K562 (cell line): ENCODE measurements around the gene OR2S2. TPM values are rescaled to one million over a fixed set of nuclear protein-coding genes. Genes with fewer than 3 reads are reported as not detected.

Experiments used
- ATAC-seq: fragments of 200-7000 bp; cut with Tn5 transposase; 3 replicates; pipeline ENCODE4 v1.9.1; 2020; ENCODE audit warnings: moderate library complexity
- BruUV-seq: library from RNA; stranded (reverse); fragments of 400-500 nt; replicated peaks from 2 replicates; lab custom pipeline; 2021; lab: Mats Ljungman, UMichigan
- CTCF ChIA-PET: fragments of 300-600 bp; formaldehyde crosslinking; extraction: SDS; loops from one replicate; lab custom pipeline; 2021; ENCODE audit warnings: low intra/inter-chr PET ratio; lab: Yijun Ruan, JAX
- POLR2A ChIA-PET: fragments of 300-600, 350-650 bp; sonication (Branson Sonifier 250); formaldehyde crosslinking; extraction: SDS; loops from one replicate; lab custom pipeline; 2021; ENCODE audit warnings: antibody characterized with exemption, inconsistent platforms; lab: Yijun Ruan, JAX
- DNase-seq, 4 experiments: peaks; one replicate each; pipeline versions ENCODE4 v3.0.0 to v3.0.0-alpha.2; 2011 to 2018; ENCODE audit warnings: low spot score in 3 of 4, mixed read lengths in 3 of 4; ENCODE audit errors: extremely low read depth in 1 of 4
- FAIRE-seq: peaks from 2 replicates; lab custom pipeline; 2011; peaks lifted over from hg19 to GRCh38; lab: Jason Lieb, UNC
- H2AFZ ChIP-seq: 2 replicates; pipeline ENCODE4 v1.6.0; 2011; ENCODE audit warnings: low read depth, low read length, control low read depth, inconsistent platforms
- H3K27ac ChIP-seq: fragments of 200-600 bp; 3 replicates; pipeline ENCODE4 v1.8.0; 2011; ENCODE audit warnings: low read depth, mild to moderate bottlenecking, control low read depth, inconsistent platforms, low read length, moderate library complexity, mixed read lengths; ENCODE audit errors: extremely low read depth
- H3K27me3 ChIP-seq, 2 experiments: fragments of 300-600 bp in 1 of 2; 2 replicates in 1 of 2; 3 replicates in 1 of 2; pipeline versions ENCODE4 v1.6.0 to v1.8.0; 2011; ENCODE audit warnings: inconsistent platforms in 2 of 2, low read length in 2 of 2, mild to moderate bottlenecking in 1 of 2, mixed read lengths in 1 of 2, moderate library complexity in 1 of 2; ENCODE audit not compliant: control insufficient read depth in 2 of 2, insufficient read depth in 2 of 2
- H3K36me3 ChIP-seq: fragments of 300-600 bp; 3 replicates; pipeline ENCODE4 v1.8.0; 2011; ENCODE audit warnings: mild to moderate bottlenecking, low read length, inconsistent platforms; ENCODE audit not compliant: control insufficient read depth, insufficient read depth
- H3K4me1 ChIP-seq, 2 experiments: fragments of 200-600 bp in 1 of 2; replicated peaks in 1 of 2; 2 replicates in 1 of 2; 3 replicates in 1 of 2; pipeline versions ENCODE4 v1.5.1 to v1.8.0; 2011; ENCODE audit warnings: inconsistent platforms in 2 of 2, low read length in 2 of 2, mild to moderate bottlenecking in 1 of 2, mixed read lengths in 1 of 2, moderate library complexity in 1 of 2; ENCODE audit not compliant: control insufficient read depth in 2 of 2, insufficient read depth in 2 of 2
- H3K4me2 ChIP-seq: 2 replicates; pipeline ENCODE4 v1.6.1; 2011; ENCODE audit warnings: low read length, control low read depth, inconsistent platforms, mixed read lengths; ENCODE audit not compliant: insufficient read depth
- H3K4me3 ChIP-seq: fragments of 200-600 bp; sonication (generic), shearing (Covaris generic); 2 replicates; pipeline ENCODE4 v1.5.1; 2016; ENCODE audit warnings: control low read depth, inconsistent platforms
- H3K79me2 ChIP-seq: fragments of 200-600 bp; 3 replicates; pipeline ENCODE4 v1.8.0; 2011; ENCODE audit warnings: low read length, inconsistent platforms; ENCODE audit not compliant: control insufficient read depth, insufficient read depth
- H3K9ac ChIP-seq, 2 experiments: 2 replicates each; pipeline versions ENCODE4 v1.6.0 to v1.6.1; 2011; ENCODE audit warnings: low read depth in 2 of 2, low read length in 2 of 2, control low read depth in 1 of 2, inconsistent platforms in 1 of 2, mild to moderate bottlenecking in 1 of 2, mixed read lengths in 1 of 2; ENCODE audit not compliant: insufficient read depth in 1 of 2
- H3K9me1 ChIP-seq: one replicate; pipeline ENCODE4 v1.6.0; 2011; ENCODE audit warnings: inconsistent platforms, mild to moderate bottlenecking, low read length, moderate library complexity; ENCODE audit not compliant: control insufficient read depth, insufficient read depth
- H3K9me3 ChIP-seq: replicated peaks from 2 replicates; pipeline ENCODE4 v1.5.1; 2011; ENCODE audit warnings: low read depth, low read length, inconsistent platforms; ENCODE audit not compliant: control insufficient read depth, insufficient read depth
- H4K20me1 ChIP-seq: replicated peaks from 2 replicates; pipeline ENCODE4 v1.6.1; 2011; ENCODE audit warnings: low read length, inconsistent platforms, mixed read lengths; ENCODE audit not compliant: control insufficient read depth, insufficient read depth
- GTF2F1 ChIP-seq: IDR thresholded peaks from 2 replicates; pipeline ENCODE4 v1.6.1; 2011; ENCODE audit warnings: low read depth, low read length, improper control_type of control experiment
- HSF4 ChIP-seq: fragments of 250-450 bp; sonication (Bioruptor Pico); IDR thresholded peaks from 2 replicates; pipeline ENCODE4 v2.1.2; 2022; ENCODE audit warnings: mild to moderate bottlenecking, moderate library complexity, borderline replicate concordance
- MBD2 ChIP-seq: sonication (generic); IDR thresholded peaks from 2 replicates; pipeline ENCODE4 v1.6.1; 2016; ENCODE audit warnings: low read depth, borderline replicate concordance
- MTF1 ChIP-seq: fragments of 250-450 bp; sonication (Bioruptor Pico); IDR thresholded peaks from 2 replicates; pipeline ENCODE4 v1.9.0; 2021; ENCODE audit warnings: moderate library complexity, mild to moderate bottlenecking, inconsistent platforms, borderline replicate concordance
- NFRKB ChIP-seq: fragments of 450-650 bp; IDR thresholded peaks from 2 replicates; pipeline ENCODE4 v1.6.1; 2016; ENCODE audit warnings: low read depth
- POU5F1 ChIP-seq: fragments of 150-350 bp; IDR thresholded peaks from 2 replicates; pipeline ENCODE4 v1.6.1; 2014; ENCODE audit warnings: borderline replicate concordance, low read length, low read depth, mild to moderate bottlenecking; ENCODE audit not compliant: partially characterized antibody
- SAP30 ChIP-seq: fragments of 200-600 bp; sonication (generic); IDR thresholded peaks from 2 replicates; pipeline ENCODE4 v1.6.1; 2012; ENCODE audit warnings: borderline replicate concordance, low read depth, mild to moderate bottlenecking, moderate library complexity, low read length, control low read depth, inconsistent platforms; ENCODE audit not compliant: insufficient read depth, poor library complexity, severe bottlenecking
- SNIP1 ChIP-seq: fragments of 450-650 bp; IDR thresholded peaks from 2 replicates; pipeline ENCODE4 v1.7.1; 2017; ENCODE audit warnings: low read depth, mild to moderate bottlenecking
- ZNF316 ChIP-seq: fragments of 450-650 bp; IDR thresholded peaks from 2 replicates; pipeline ENCODE4 v1.6.1; 2016
- WGBS: fragments of 100-300 bp; shearing (Covaris generic); methylation state at CpG from one replicate; pipeline ENCODE4 v1.1.6; 2016; ENCODE audit warnings: low coverage, mixed read lengths; ENCODE audit not compliant: insufficient coverage; ENCODE audit errors: missing lambda C conversion rate; 5-methylcytosine and 5-hydroxymethylcytosine counted together
- in situ Hi-C: fragments of 300-500 bp; cut with MboI; formaldehyde crosslinking; loops from 4 replicates; pipeline ENCODE4 v1.15.0; 2018; ENCODE audit warnings: inconsistent platforms, mixed read lengths
- intact Hi-C: fragments of 100-400 bp; cut with micrococcal nuclease; formaldehyde crosslinking; loops from 2 replicates; pipeline ENCODE4 v1.14.2; 2022
- polyA plus RNA-seq, 8 experiments: library from polyadenylated mRNA; depleted of rRNA in 4 of 8; stranded (reverse) in 5 of 8; unstranded in 3 of 8; fragments of >200 nt; fragmentation: Nextera tagmentation in 2 of 8; fragmentation: Illumina TruSeq in 1 of 8; extraction: Ambion mirVana in 2 of 8; extraction: Trizol in 1 of 8; gene quantifications; 2 replicates each; pipeline versions ENCODE4 v1.2.1 to v1.2.3, GENCODE V29; 2011 to 2014; ENCODE audit warnings: inconsistent platforms in 1 of 8, missing spikeins in 1 of 8
- total RNA-seq, 7 experiments: library from RNA; depleted of rRNA in 6 of 7; stranded (reverse); fragments of >200 nt in 6 of 7; fragmentation: Illumina TruSeq in 2 of 7; extraction: Trizol in 2 of 7; gene quantifications; 2 replicates each; pipeline versions ENCODE4 v1.2.1 to v1.2.3, GENCODE V29; 2011 to 2021; ENCODE audit warnings: low replicate concordance in 1 of 7
- TF ChIP-seq, protein P1 (sequence below), 2 experiments: fragments of 450-650 bp; IDR thresholded peaks; 2 replicates each; pipeline ENCODE4 v1.6.1; 2018; ENCODE audit warnings: mild to moderate bottlenecking in 2 of 2, low read depth in 1 of 2; ENCODE audit not compliant: partially characterized antibody in 2 of 2
- TF ChIP-seq, protein P2 (sequence below): fragments of 450-650 bp; IDR thresholded peaks from 2 replicates; pipeline ENCODE4 v1.6.1; 2017; ENCODE audit warnings: antibody characterized with exemption, mild to moderate bottlenecking
- TF ChIP-seq, protein P3 (sequence below): fragments of 450-650 bp; formaldehyde crosslinking; IDR thresholded peaks from 2 replicates; pipeline ENCODE4 v1.4.0; 2022; ENCODE audit warnings: missing genetic modification characterization

Gene OR2S2
- total and polyA plus RNA-seq, 9 of the 15 experiments (the other 6 are each of a cell fraction or from before 2014, with no cell fraction given), result not detected

DNA sequence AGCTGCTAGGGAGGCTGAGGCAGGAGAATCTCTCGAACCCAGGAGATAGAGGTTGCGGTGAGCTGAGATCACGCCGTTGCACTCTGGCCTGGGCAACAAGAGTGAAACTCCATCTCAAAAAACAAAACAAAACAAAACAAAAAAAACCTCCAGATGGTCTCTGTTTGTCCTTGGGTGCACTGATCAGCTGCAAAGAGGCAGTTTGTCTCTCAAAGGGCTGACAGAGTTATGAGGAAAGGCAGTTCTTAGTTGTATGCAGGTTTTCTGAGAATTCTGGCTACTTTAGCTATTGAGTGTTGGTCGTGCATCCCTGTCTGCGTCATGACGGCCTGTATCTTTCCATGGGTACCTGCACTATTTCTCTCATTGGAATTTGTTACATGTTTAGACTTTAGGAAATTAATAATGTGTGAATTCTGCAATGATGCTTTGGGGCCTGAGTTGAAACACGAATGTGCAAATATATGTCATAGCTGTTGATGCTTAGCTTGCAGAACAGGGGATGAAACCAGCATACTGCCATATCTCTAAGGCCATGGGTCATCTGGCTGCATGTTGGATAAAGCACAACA lies 18.2 kb downstream of the OR2S2 start:
- intact Hi-C loops (no loop called here), in situ Hi-C loops (no loop called here)
- FAIRE-seq, result peak; percentile 52
- Histone ChIP-seq H3K79me2 (no peaks in the 10 kb centered on the region), H3K4me1 (no peaks in the 10 kb centered on the region; a peak in 2 of 5 replicates)
- BruUV-seq, result no TSS peak
- TF ChIP-seq MBD2 (no peak), ZNF316 (no peak), MTF1 (no peak), POU5F1 (no peak), SNIP1 (no peak), GTF2F1 (no peak), NFRKB (no peak), HSF4 (CRISPR knock-in tag) (no peak), SAP30 (no peak)
- TF ChIP-seq, protein P1, sequence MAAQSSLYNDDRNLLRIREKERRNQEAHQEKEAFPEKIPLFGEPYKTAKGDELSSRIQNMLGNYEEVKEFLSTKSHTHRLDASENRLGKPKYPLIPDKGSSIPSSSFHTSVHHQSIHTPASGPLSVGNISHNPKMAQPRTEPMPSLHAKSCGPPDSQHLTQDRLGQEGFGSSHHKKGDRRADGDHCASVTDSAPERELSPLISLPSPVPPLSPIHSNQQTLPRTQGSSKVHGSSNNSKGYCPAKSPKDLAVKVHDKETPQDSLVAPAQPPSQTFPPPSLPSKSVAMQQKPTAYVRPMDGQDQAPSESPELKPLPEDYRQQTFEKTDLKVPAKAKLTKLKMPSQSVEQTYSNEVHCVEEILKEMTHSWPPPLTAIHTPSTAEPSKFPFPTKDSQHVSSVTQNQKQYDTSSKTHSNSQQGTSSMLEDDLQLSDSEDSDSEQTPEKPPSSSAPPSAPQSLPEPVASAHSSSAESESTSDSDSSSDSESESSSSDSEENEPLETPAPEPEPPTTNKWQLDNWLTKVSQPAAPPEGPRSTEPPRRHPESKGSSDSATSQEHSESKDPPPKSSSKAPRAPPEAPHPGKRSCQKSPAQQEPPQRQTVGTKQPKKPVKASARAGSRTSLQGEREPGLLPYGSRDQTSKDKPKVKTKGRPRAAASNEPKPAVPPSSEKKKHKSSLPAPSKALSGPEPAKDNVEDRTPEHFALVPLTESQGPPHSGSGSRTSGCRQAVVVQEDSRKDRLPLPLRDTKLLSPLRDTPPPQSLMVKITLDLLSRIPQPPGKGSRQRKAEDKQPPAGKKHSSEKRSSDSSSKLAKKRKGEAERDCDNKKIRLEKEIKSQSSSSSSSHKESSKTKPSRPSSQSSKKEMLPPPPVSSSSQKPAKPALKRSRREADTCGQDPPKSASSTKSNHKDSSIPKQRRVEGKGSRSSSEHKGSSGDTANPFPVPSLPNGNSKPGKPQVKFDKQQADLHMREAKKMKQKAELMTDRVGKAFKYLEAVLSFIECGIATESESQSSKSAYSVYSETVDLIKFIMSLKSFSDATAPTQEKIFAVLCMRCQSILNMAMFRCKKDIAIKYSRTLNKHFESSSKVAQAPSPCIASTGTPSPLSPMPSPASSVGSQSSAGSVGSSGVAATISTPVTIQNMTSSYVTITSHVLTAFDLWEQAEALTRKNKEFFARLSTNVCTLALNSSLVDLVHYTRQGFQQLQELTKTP (IDR thresholded peaks at IDR 0.05; ENCODE audit: low read depth in 1 of 2, partially characterized antibody in 2 of 2), result no peak
- TF ChIP-seq, protein P2, sequence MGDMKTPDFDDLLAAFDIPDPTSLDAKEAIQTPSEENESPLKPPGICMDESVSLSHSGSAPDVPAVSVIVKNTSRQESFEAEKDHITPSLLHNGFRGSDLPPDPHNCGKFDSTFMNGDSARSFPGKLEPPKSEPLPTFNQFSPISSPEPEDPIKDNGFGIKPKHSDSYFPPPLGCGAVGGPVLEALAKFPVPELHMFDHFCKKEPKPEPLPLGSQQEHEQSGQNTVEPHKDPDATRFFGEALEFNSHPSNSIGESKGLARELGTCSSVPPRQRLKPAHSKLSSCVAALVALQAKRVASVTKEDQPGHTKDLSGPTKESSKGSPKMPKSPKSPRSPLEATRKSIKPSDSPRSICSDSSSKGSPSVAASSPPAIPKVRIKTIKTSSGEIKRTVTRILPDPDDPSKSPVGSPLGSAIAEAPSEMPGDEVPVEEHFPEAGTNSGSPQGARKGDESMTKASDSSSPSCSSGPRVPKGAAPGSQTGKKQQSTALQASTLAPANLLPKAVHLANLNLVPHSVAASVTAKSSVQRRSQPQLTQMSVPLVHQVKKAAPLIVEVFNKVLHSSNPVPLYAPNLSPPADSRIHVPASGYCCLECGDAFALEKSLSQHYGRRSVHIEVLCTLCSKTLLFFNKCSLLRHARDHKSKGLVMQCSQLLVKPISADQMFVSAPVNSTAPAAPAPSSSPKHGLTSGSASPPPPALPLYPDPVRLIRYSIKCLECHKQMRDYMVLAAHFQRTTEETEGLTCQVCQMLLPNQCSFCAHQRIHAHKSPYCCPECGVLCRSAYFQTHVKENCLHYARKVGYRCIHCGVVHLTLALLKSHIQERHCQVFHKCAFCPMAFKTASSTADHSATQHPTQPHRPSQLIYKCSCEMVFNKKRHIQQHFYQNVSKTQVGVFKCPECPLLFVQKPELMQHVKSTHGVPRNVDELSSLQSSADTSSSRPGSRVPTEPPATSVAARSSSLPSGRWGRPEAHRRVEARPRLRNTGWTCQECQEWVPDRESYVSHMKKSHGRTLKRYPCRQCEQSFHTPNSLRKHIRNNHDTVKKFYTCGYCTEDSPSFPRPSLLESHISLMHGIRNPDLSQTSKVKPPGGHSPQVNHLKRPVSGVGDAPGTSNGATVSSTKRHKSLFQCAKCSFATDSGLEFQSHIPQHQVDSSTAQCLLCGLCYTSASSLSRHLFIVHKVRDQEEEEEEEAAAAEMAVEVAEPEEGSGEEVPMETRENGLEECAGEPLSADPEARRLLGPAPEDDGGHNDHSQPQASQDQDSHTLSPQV, result no peak
- TF ChIP-seq, protein P3, sequence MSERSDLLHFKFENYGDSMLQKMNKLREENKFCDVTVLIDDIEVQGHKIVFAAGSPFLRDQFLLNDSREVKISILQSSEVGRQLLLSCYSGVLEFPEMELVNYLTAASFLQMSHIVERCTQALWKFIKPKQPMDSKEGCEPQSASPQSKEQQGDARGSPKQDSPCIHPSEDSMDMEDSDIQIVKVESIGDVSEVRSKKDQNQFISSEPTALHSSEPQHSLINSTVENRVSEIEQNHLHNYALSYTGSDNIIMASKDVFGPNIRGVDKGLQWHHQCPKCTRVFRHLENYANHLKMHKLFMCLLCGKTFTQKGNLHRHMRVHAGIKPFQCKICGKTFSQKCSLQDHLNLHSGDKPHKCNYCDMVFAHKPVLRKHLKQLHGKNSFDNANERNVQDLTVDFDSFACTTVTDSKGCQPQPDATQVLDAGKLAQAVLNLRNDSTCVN (CRISPR knock-in tag), result no peak
- TF ChIP-seq, all 486 proteins: peak for 0
- no peaks in the 10 kb centered on the region for H3K27me3 ChIP-seq
- CTCF ChIA-PET, result no interaction called here
- H4K20me1 ChIP-seq, result no peaks in the 10 kb centered on the region
- POLR2A ChIA-PET, result interaction anchor here (1.6 to 2.4 kb wide), 2 partner anchors 11 to 16 kb away, joined by 4 to 10 read pairs; no protein-coding TSS in a partner anchor
- H3K36me3 ChIP-seq, result no peaks in the 10 kb centered on the region; the same call in 2 of the 3 replicates
- H3K9me3 ChIP-seq, result no peaks in the 10 kb centered on the region
- no peak for DNase-seq
- H3K27ac ChIP-seq, result no peak overlapping the region
- H3K4me2 ChIP-seq, result no peak overlapping the region
- no peak for ATAC-seq
- H3K9me1 ChIP-seq, result no peaks in the 10 kb centered on the region
- no peak overlapping the region for H2AFZ ChIP-seq
- H3K9ac ChIP-seq, result no peak overlapping the region
- no peak overlapping the region for H3K4me3 ChIP-seq
- WGBS, result 44% methylated on average over 4 of the region's 8 CpGs
